Spleen (tissue), 7 donors: Measurements from ENCODE around the gene CRELD2.

Experiments
- CTCF ChIP-seq, 11 experiments: fragments of 200-600 bp in 7 of 11; fragments of 450-650 bp in 4 of 11; sonication (generic) in 4 of 11; IDR thresholded peaks in 8 of 11; conservative IDR thresholded peaks in 3 of 11; 1 replicate in 7 of 11; 2 replicates in 4 of 11; pipeline versions ENCODE4 v1.4.0 to v1.8.0; 2016 to 2021; ENCODE audit warnings: antibody characterized with exemption in 11 of 11, inconsistent platforms in 4 of 11, mild to moderate bottlenecking in 1 of 11
- POLR2A ChIP-seq, 3 donors: fragments of 450-650 bp; IDR thresholded peaks; one replicate each; pipeline ENCODE4 v1.5.1; 2017; ENCODE audit warnings: antibody characterized with exemption in 3 of 3, mild to moderate bottlenecking in 1 of 3
- POLR2AphosphoS5 ChIP-seq, 3 donors: sonication (generic); formaldehyde crosslinking; IDR thresholded peaks; one replicate each; pipeline ENCODE4 v1.5.1; 2017; ENCODE audit warnings: antibody characterized with exemption in 3 of 3
- donor health status: DM: no; HTN: no; CAD: no; lungs with moderate emphysema.
- donor health status: DM: no; HTN: no; CAD: no.
- donor health status: DM: no; HTN: no; CAD: no.

DNA sequence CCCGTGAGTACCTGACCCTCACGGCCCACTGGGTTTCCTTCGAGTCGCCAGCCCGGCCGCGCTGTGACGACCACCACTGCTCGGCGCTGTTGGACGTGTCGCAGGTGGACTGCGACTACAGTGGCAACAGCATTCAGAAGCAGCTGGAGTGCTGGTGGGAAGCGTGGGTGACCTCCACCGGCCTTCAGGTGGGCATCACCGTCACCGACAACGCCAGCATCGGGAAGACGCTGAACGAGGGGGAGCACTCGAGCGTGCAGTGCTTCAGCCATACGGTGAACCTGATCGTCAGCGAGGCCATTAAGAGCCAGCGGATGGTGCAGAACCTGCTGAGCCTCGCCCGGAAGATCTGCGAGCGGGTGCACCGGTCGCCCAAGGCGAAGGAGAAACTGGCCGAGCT is 32.6 kb upstream of the CRELD2 start:
- TF ChIP-seq POLR2AphosphoS5 (IDR thresholded peaks at IDR 0.05) = peak in 1 of 3 donors; percentile 5
- no peak for TF ChIP-seq CTCF (IDR thresholded peaks at IDR 0.05 in 8 of 11, conservative IDR thresholded peaks at IDR 0.05 in 3 of 11)
- no peak for TF ChIP-seq POLR2A (IDR thresholded peaks at IDR 0.05)
